Germinal center (tissue), 1 donor: ENCODE data around the gene NCAM2.

Experiments used
- DNase-seq: peaks from one replicate; pipeline ENCODE4 v3.0.0; 2012; ENCODE audit warnings: mixed read lengths, low spot score

NCAM2 gene

GRCh38 chr21:21460979-21461378 lies 462.8 kb downstream of the NCAM2 start:
- no peak for DNase-seq

- DNase-seq, result no peak
Measured at GRCh38 chr21:21463456-21463855, 465.2 kb downstream of the NCAM2 start.

- no peak for DNase-seq
Measured at GRCh38 chr21:21464684-21465083, 466.5 kb downstream of the NCAM2 start.

GRCh38 chr21:21466752-21467151 lies 468.5 kb downstream of the NCAM2 start:
- DNase-seq, result no peak

- no peak for DNase-seq
Measured at GRCh38 chr21:21468003-21468402, 469.8 kb downstream of the NCAM2 start.

GRCh38 chr21:21481239-21481638 lies 483.0 kb downstream of the NCAM2 start:
- no peak for DNase-seq

- no peak for DNase-seq
Measured at GRCh38 chr21:21508859-21509258, 510.6 kb downstream of the NCAM2 start.

GRCh38 chr21:21530680-21531079 lies 532.5 kb downstream of the NCAM2 start:
- no peak for DNase-seq

- DNase-seq, result no peak
Measured at GRCh38 chr21:21547368-21547953, 549.3 kb downstream of the NCAM2 start.

GRCh38 chr21:21559285-21560045 lies 561.3 kb downstream of the NCAM2 start:
- no peak for DNase-seq
